Sciatic nerve (tissue), 1 donor: ENCODE data around the gene KRT27. TPM values are rescaled to one million over a fixed set of nuclear protein-coding genes. Genes with fewer than 3 reads are reported as not detected.

ENCODE experiments used
- total RNA-seq: library from RNA; stranded (reverse); fragmentation: NEBNext Ultra II Directional; extraction: Animal tissue kit (Norgen Biotek cat#: 25700); gene quantifications from one replicate; pipeline ENCODE4 v1.2.1, GENCODE V29; 2021
- donor health status: DM: no; HTN: no; CAD: no.

KRT27 gene
- total RNA-seq, 1 donor from 2014 or later, result 1.2 TPM

Other genes starting within 250 kb of the KRT27 start
- gene CCR7, start 217.1 kb downstream of the KRT27 start, total RNA-seq, result 1.4 TPM
- gene SMARCE1, start 134.7 kb downstream of the KRT27 start, total RNA-seq, result 115 TPM
- 8.2 TPM for gene KRT222, start 117.4 kb downstream of the KRT27 start, total RNA-seq
- gene KRT24, start 78.8 kb downstream of the KRT27 start, total RNA-seq, result 0.53 TPM
- not detected for gene KRT25, start 27.2 kb downstream of the KRT27 start, total RNA-seq
- gene KRT26, start 10.3 kb downstream of the KRT27 start, total RNA-seq, result not detected
- gene KRT28, start 17.4 kb upstream of the KRT27 start, total RNA-seq, result not detected
- gene KRT10, start 40.1 kb upstream of the KRT27 start, total RNA-seq, result 34.1 TPM
- gene KRT12, start 84.7 kb upstream of the KRT27 start, total RNA-seq, result not detected
- not detected for gene KRT20, start 102.7 kb upstream of the KRT27 start, total RNA-seq
- gene KRT23, start 155.1 kb upstream of the KRT27 start, total RNA-seq, result 0.53 TPM
- not detected for gene KRT39, start 184.4 kb upstream of the KRT27 start, total RNA-seq
- gene KRT40, start 201.8 kb upstream of the KRT27 start, total RNA-seq, result not detected
- not detected for gene KRTAP3-3, start 211.6 kb upstream of the KRT27 start, total RNA-seq
- not detected for gene KRTAP3-2, start 217.4 kb upstream of the KRT27 start, total RNA-seq
- not detected for gene KRTAP3-1, start 226.6 kb upstream of the KRT27 start, total RNA-seq
- not detected for gene KRTAP1-5, start 244.7 kb upstream of the KRT27 start, total RNA-seq
- not detected for gene KRTAP1-4, start 247.6 kb upstream of the KRT27 start, total RNA-seq